SHP77 (cell line): Measurements from ENCODE around the gene ASPN.

Experiments used
- DNase-seq, 2 experiments: peaks; one replicate each; lab custom pipeline; 2025; lab: John Stamatoyannopoulos, UW

Gene ASPN

GRCh38 chr9:92482329-92482728 lies at the start of gene ASPN:
TSS of gene ASPN (minus strand) at chr9:92482506.
- DNase-seq = no peak

DNA sequence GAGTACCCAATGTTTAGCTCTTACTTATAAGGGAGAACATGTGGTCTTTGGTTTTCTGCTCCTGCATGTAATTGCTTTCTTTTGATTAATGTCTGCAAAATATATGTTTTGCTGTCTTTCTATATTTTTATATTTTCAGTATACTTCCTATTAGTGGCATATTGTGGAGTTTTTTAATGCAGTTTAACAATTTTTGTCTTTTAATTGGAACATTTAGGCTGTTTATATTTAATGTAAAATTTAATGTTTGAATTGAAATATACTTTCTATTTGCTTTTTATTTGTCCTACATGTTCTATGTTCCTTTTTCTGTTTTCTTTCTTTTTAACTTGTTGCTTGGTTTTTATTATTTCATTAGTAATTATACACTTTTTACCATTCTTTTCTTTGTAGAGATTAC lies 48.6 kb upstream of the ASPN start:
- DNase-seq = no peak

DNA sequence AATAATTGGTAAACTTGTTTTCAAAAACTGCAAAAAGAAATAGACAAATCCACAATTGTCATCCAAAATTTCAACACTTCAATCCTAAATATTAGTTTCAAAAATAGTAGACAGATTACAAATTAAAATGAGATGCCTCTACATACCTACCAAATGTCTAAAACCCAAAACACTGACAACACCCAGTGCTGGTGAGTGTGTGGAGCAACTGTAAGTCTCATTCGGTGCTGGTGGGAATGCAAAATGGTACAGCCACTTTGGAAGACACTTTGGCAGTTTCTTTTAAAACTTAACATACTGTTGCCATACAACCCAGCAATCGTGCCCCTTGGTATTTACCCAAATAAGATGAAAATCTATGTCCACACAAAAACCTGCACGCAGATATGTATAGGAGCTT lies 46.8 kb upstream of the ASPN start:
- DNase-seq = no peak

GRCh38 chr9:92528522-92528849 lies 46.2 kb upstream of the ASPN start:
- DNase-seq = no peak

DNA sequence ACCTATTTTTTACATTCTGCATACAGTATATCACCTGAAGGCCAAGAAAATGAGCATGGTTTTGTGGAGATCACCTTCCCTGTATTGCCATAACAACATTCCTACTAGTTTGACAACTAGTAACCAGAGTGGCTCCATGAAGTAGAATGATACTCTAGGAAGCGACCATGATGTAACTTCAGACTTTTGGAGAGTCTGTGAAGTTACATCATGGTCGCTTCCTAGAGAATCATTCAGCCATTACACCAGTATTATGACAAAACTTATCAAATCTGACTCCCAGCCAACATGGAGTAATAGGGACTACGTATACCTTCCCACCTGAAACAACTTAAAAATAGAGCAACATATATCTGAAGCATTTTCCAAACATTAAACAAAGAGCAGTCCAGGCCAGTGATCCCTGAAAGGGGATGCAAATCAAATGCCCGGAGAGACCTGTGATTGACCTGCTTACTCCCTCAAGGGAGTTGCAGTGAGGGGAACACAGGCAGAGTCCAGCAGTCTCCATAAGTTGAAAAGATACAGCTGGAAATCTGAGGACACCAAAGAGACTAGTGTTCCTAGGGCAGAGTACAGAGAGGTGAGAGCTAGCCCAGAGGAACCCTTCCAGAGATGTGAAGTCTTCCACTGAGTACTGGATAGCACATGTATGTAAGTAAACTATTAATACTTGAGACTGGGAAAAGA lies 45.7 kb upstream of the ASPN start:
- DNase-seq = no peak

DNA sequence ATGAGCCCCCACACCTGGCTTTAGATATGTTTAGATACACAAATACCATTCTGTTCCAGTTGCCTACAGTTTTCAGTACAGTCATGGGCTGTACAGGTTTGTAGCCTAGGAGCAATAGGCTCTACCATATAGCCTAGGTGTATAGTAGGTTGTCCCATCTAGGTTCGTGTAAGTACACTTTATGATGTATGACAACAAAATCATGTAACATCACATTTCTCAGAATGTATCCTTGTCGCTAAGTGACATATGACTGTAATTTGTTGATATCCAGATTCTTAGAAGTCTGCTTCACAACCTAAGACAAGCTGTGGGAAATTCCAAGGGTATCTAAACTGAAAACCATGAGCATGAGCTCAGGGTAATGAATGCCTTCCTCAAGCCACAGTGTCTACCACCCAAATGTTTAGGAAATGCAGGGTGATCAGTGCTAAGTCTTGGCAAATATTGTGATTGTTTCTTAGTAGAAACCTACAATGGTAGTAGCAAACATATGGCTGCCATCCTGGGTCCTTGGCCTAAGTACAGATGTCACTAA lies 45.1 kb upstream of the ASPN start:
- DNase-seq = no peak

- no peak for DNase-seq
Measured at GRCh38 chr9:92525306-92525705, 43.0 kb upstream of the ASPN start.

DNA sequence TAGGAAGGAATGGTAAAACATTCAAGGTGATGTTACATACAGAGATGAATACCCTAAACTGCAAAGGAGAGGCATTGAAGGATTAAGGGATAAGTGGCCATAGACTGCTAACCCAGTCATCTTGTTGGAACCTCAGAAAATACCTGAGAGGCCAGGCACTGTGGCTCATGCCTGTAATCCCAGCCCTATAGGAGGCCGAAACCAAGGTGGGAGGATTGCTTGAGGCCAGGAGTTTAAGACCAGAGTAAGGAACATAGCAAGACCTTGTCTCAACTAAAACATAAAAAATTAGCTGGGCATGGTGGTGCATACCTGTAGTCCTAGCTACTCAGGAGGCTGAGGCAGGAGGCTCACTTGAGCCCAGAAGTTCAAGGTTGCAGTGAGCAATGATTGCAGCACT lies 42.6 kb upstream of the ASPN start:
- DNase-seq = no peak

GRCh38 chr9:92522983-92523970 lies 41.0 kb upstream of the ASPN start:
- DNase-seq = no peak

DNA sequence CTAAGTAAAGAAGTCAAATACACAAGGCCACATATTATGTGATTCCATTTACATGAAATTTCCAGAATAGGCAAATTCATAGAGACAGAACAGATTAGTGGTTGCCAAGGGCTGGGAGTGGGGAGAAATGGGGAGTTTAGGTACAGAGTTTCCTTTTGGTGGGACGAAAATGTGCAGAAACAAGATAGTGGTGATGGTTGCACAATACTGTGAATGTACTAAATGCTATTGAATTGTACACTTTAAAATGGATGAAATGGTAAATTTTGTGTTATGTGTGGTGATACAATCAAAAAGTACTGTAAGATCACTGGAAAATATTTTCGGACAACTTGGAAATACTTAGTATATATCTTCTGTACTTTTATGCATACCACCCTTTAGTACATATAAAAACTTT lies 38.5 kb upstream of the ASPN start:
- DNase-seq = no peak

DNA sequence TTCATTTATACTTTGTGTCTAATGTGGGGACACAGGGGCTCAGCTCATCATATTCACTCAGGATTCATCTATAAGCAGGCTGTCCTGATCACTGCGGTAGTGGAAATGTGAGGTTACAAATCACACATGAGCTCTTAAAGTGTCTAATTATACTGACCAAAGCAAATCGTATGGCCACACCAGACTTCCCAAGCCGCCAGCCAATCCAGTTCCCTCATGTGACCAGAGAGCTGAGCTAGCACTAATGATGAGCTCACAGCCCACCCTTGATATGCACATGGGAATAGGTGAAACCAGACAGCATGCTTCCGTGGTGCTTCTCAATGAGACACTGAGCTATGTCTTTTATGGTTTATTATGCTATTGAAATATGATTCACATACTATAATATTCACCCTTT lies 35.9 kb upstream of the ASPN start:
- DNase-seq = no peak

- no peak for DNase-seq
Measured at GRCh38 chr9:92517046-92517445, 34.7 kb upstream of the ASPN start.

- DNase-seq = no peak
Measured at GRCh38 chr9:92516521-92516920, 34.2 kb upstream of the ASPN start.

GRCh38 chr9:92514635-92515034 lies 32.3 kb upstream of the ASPN start:
- no peak for DNase-seq

- DNase-seq = no peak
Measured at GRCh38 chr9:92513349-92513748, 31.0 kb upstream of the ASPN start.

DNA sequence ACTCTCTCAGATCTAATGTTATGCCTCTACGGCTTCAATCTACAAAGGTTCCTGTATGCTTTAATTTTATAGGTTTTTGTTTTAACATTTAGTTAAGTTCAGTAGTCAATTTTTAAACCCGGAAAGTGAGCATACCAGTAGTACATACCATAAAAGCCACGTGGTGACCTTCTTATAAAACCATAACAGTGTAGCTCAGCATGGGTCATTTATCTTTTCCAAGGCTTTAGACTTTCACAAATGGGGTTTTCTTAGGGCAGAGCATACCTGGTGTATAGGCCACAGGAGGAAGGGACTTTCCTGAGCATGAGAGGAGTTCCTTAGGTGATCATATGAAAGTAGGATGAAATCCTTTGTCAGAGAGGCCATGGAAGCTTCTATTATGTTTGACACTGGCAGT lies 30.3 kb upstream of the ASPN start:
- DNase-seq = no peak

DNA sequence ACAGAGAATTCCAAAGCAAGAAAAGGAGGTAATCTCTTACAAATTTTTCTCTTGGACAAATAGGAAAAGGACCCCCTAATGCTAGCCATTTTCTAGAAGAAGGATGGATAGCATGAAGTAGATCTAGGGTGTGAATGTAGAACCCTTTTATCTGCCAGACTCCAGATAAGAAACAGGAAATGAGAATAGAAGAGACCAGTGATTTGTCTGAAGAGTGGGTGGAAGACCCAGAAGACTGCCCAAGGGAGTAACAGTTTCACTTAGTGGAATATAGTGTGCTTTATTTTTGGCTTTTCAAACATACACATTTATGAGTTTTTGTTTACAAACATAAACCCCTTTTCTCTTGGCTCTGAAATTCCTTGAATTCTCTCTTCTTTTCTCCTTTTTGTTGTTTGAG lies 28.4 kb upstream of the ASPN start:
- DNase-seq = no peak

DNA sequence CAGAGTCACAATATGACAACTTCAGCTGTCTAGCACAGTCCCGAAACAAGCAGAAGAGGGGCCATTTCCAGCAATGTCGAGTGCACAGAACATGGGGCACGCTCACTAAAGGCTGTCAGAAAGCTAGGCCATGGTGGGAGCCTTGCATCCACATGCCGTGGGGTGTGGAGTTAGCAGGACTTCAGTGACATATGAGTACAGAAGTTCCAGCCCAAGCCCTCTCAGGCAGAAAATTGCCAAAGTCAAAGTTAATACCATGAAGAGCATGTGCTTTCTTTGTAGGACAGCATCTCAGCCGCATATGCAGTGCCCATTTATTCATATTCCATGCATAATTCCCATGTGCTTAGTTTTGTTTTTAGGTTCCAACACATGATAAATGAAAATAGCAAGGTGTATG lies 26.7 kb upstream of the ASPN start:
- no peak for DNase-seq

DNA sequence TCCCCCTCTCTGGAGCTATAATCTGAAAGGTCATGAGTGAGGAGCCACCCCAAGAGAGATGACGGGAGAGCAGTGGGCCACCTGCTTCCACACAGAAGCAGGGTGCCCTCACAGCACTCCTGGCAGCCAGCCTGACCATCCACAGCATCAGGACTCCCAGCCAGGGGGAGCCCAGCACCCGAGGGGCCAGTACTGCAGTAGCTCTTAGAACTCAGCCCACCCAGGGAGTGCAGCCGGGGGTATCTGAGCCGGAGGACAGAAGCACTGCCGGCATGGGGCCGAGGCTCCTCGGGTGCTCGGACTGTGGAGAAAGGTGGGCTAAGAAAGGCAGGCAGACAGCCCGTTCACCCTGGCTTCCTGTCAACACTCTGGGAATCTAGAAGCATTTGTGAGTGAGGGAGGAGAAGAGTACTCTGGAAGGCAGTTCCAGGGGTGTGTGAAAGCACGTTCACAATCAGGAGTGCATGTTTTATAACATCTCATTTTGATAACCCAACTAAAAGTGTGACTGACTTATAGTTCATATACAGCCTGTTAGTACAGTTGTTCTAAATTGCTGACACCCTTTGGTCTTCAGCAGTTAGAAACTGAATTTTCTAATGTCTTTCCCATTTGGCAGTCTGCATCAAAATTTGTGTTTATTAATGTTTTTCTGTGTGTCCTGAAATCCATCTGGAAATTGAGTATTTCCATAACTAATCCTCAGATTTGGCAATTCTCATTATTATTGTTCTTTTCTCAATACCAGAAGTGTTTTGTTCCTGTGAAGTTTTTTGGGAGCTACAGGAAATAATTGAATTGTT lies 25.9 kb upstream of the ASPN start:
- DNase-seq = no peak

GRCh38 chr9:92507496-92507895 lies 25.2 kb upstream of the ASPN start:
- DNase-seq = no peak

GRCh38 chr9:92507005-92507404 lies 24.7 kb upstream of the ASPN start:
- no peak for DNase-seq

DNA sequence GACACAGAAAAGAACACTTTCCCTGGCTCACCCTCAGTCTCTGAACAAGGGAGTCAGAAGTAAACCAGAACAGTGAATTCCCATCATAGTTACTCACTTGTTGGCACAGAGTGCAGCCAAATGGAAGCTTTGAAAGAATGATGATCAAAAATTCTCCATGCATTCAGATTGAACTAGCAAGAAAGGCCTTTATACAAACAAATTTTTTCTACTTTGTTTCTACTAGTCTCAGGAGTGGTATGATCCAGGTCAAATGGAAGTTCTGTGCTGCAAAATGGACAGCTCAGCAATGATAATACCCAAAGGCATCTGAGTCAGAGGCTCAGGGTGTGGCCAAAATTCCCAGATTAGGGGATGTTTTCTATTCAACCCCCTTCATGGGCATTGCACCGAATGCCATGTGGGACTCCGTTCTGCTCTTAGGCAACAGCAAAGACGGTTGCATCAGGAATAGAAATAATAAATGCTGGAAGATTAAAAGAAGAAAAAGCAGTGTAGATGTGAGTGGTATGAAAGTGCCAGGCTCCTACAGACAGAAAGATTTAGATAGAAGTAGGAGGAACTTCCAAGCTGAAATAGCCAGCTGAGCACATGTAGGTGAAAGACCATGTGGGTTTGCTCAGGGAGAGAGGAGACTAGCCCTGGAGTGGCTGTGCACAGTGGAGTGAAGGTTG lies 24.0 kb upstream of the ASPN start:
- no peak for DNase-seq
